Right renal pelvis (tissue), 4 donors: ENCODE data around the gene QRICH1. TPM values are rescaled to one million over a fixed set of nuclear protein-coding genes. Genes with fewer than 3 reads are reported as not detected.
A peak's percentile ranks its signal among the peaks of the same experiment; 100 is the strongest.

Source experiments
- DNase-seq, 4 donors: peaks; one replicate each; pipeline ENCODE4 v3.0.0-alpha.2; 2013; ENCODE audit warnings: low read depth in 4 of 4, low spot score in 3 of 4, missing footprints in 1 of 4
- polyA plus RNA-seq, 4 donors: library from polyadenylated mRNA; unstranded; fragments of 120-200 nt; gene quantifications; one replicate each; pipeline ENCODE4 v1.2.1, GENCODE V29; 2013; ENCODE audit not compliant: insufficient read length in 4 of 4

Gene QRICH1
- polyA plus RNA-seq, 4 donors = 76.8 to 90.3 (median 89.5) TPM

- no peak for DNase-seq
Observed at GRCh38 chr3:49005998-49006397, 87.9 kb downstream of the QRICH1 start.

- DNase-seq = no peak
Observed at GRCh38 chr3:49005303-49005680, 88.6 kb downstream of the QRICH1 start.

GRCh38 chr3:49004352-49005302, 89.2 kb downstream of the QRICH1 start:
- no peak for DNase-seq

GRCh38 chr3:49001155-49001554, 92.7 kb downstream of the QRICH1 start:
- no peak for DNase-seq

GRCh38 chr3:48999085-48999858, 94.6 kb downstream of the QRICH1 start:
- DNase-seq = no peak

GRCh38 chr3:48997714-48998637, 95.9 kb downstream of the QRICH1 start:
- DNase-seq = no peak

- DNase-seq = no peak
Observed at GRCh38 chr3:48997102-48997635, 96.7 kb downstream of the QRICH1 start.

GRCh38 chr3:48996640-48997039, 97.2 kb downstream of the QRICH1 start:
- DNase-seq = no peak

- no peak for DNase-seq
Observed at GRCh38 chr3:48993834-48994233, 100.0 kb downstream of the QRICH1 start.

- DNase-seq = no peak
Observed at GRCh38 chr3:48991851-48992545, 101.9 kb downstream of the QRICH1 start.

- peak in 1 of 4 donors; percentile 8 for DNase-seq
Observed at GRCh38 chr3:48990636-48991469, 103.0 kb downstream of the QRICH1 start.

GRCh38 chr3:48989796-48990635, 103.9 kb downstream of the QRICH1 start, which contains the start of gene P4HTM:
Gene P4HTM, plus strand, starts transcription at chr3:48990241. Its CDS starts 16 bp downstream, at chr3:48990257.
- DNase-seq = peak; percentile 74 to 80 (median 77)

GRCh38 chr3:48989126-48989795, 104.6 kb downstream of the QRICH1 start:
- no peak for DNase-seq

GRCh38 chr3:48985831-48986376, 108.0 kb downstream of the QRICH1 start:
- no peak for DNase-seq

- no peak for DNase-seq
Observed at GRCh38 chr3:48984663-48985062, 109.2 kb downstream of the QRICH1 start.

- no peak for DNase-seq
Observed at GRCh38 chr3:48983096-48983495, 110.8 kb downstream of the QRICH1 start.

GRCh38 chr3:48982686-48983085, 111.2 kb downstream of the QRICH1 start:
- DNase-seq = no peak
